Measurements from ENCODE around the gene GALNT12.

The GALNT12 gene

GRCh38 chr9:98864281-98865174 is 57.1 kb downstream of the GALNT12 start:
- DNase-seq, result no peak

- no peak for DNase-seq
Measured at GRCh38 chr9:98865284-98865875, 57.9 kb downstream of the GALNT12 start.

- no peak for DNase-seq
Measured at GRCh38 chr9:98866435-98867102, 59.1 kb downstream of the GALNT12 start.

- DNase-seq, result no peak
Measured at GRCh38 chr9:98867103-98867428, 59.6 kb downstream of the GALNT12 start.

GRCh38 chr9:98867429-98868168 is 60.1 kb downstream of the GALNT12 start:
- DNase-seq, result no peak

GRCh38 chr9:98869078-98869745 is 61.7 kb downstream of the GALNT12 start:
- DNase-seq, result no peak

GRCh38 chr9:98869866-98870265 is 62.4 kb downstream of the GALNT12 start:
- DNase-seq, result no peak

- no peak for DNase-seq
Measured at GRCh38 chr9:98870782-98871557, 63.5 kb downstream of the GALNT12 start.

- DNase-seq, result no peak
Measured at GRCh38 chr9:98871558-98872065, 64.1 kb downstream of the GALNT12 start.

- no peak for DNase-seq
Measured at GRCh38 chr9:98873526-98873925, 66.1 kb downstream of the GALNT12 start.

- DNase-seq, result no peak
Measured at GRCh38 chr9:98873951-98874371, 66.5 kb downstream of the GALNT12 start.

GRCh38 chr9:98874721-98875255 is 67.3 kb downstream of the GALNT12 start:
- no peak for DNase-seq

GRCh38 chr9:98875536-98875935 is 68.1 kb downstream of the GALNT12 start:
- DNase-seq, result no peak

GRCh38 chr9:98877311-98877710 is 69.8 kb downstream of the GALNT12 start:
- no peak for DNase-seq

GRCh38 chr9:98879094-98879962 is 71.9 kb downstream of the GALNT12 start:
- no peak for DNase-seq

GRCh38 chr9:98879963-98880310 is 72.5 kb downstream of the GALNT12 start:
- DNase-seq, result no peak

- no peak for DNase-seq
Measured at GRCh38 chr9:98880311-98881015, 73.0 kb downstream of the GALNT12 start.

GRCh38 chr9:98881356-98881755 is 73.9 kb downstream of the GALNT12 start:
- no peak for DNase-seq

- no peak for DNase-seq
Measured at GRCh38 chr9:98881836-98882568, 74.5 kb downstream of the GALNT12 start.
